Motor neuron (in vitro differentiated cells): ENCODE data around the gene DPY19L2. TPM values are rescaled to one million over a fixed set of nuclear protein-coding genes. Genes with fewer than 3 reads are reported as not detected.
A peak's percentile ranks its signal among the peaks of the same experiment; 100 is the strongest.
"Not testable (repeated sequence)": the region's sequence is repeated elsewhere in the genome, so short reads cannot be mapped to it uniquely, and the experiment has no call there.

ENCODE experiments used
- ATAC-seq, 8 experiments: fragments of 200-7000 bp; cut with Tn5 transposase; replicated peaks in 6 of 8; 2 replicates each; pipeline ENCODE4 v1.8.0; 2021; ENCODE audit warnings: mild to moderate bottlenecking in 8 of 8, moderate library complexity in 8 of 8
- H3K27ac ChIP-seq, 2 donors: fragments of 250-450 bp; sonication (Bioruptor Pico); 2 replicates each; pipeline ENCODE4 v1.9.0; 2021; ENCODE audit warnings: antibody characterized with exemption in 2 of 2, mild to moderate bottlenecking in 2 of 2, moderate library complexity in 1 of 2
- H3K4me1 ChIP-seq, 2 donors: fragments of 250-450 bp; sonication (Bioruptor Pico); replicated peaks in 1 of 2; 2 replicates each; pipeline ENCODE4 v1.6.1; 2021; ENCODE audit warnings: antibody characterized with exemption in 2 of 2, mild to moderate bottlenecking in 2 of 2, moderate library complexity in 1 of 2
- H3K4me3 ChIP-seq, 5 donors: fragments of 250-450 bp; sonication (Bioruptor Pico); 2 replicates each; pipeline ENCODE4 v1.9.0; 2021; ENCODE audit warnings: antibody characterized with exemption in 5 of 5, mild to moderate bottlenecking in 5 of 5, moderate library complexity in 4 of 5
- WGBS, 10 experiments: fragments of 450-650 bp; shearing (Covaris generic); methylation state at CpG; one replicate each; pipeline ENCODE4 v1.0.0; 2022; 5-methylcytosine and 5-hydroxymethylcytosine counted together
- in situ Hi-C, 9 experiments: fragments of 400-800 bp; cut with MboI; loops; one replicate each; pipeline ENCODE4 v1.15.0; 2021; ENCODE audit warnings: low sequenced_read_pairs in 9 of 9, low pct_unique_long_range_greater_than_20kb in 2 of 9; ENCODE audit not compliant: unreplicated experiment in 9 of 9
- total RNA-seq, 8 experiments: library from RNA; unstranded; fragments of 300-600 nt; gene quantifications; 2 replicates each; pipeline versions ENCODE4 v1.2.3 to v1.2.4, GENCODE V29; 2022

DPY19L2 gene
- total RNA-seq = 10 to 100 TPM in 5 of 8 experiments, 1 to 10 TPM in 3; 1.7 to 22.8 (median 14.7) TPM

- H3K4me1 ChIP-seq = peaks cover 6 to 8% of the 10 kb centered on the region in 2 donors
- peak within 1 kb of the TSS; percentile 14 to 72 for H3K27ac ChIP-seq
- peak; percentile 78 to 97 (median 92) for ATAC-seq
- WGBS, 10 experiments = 0 to 10% (median 2%) methylated on average over 2 to 15 of the region's 56 CpGs; no CpG with 5 or more reads in 5 of the 10 experiments
- H3K4me3 ChIP-seq = peak within 1 kb of the TSS; percentile 53 to 94 (median 80)
- in situ Hi-C loops = loop anchor here in 1 of 9 experiments (25.0 kb wide), 1 partner anchor 256 kb away; no protein-coding TSS in a partner anchor
Measured at GRCh38 chr12:63668028-63668799, at the start of gene DPY19L2. Gene DPY19L2, minus strand, starts transcription at chr12:63668493. Its CDS starts 100 bp downstream, at chr12:63668393.

- H3K4me1 ChIP-seq, in situ Hi-C loops, H3K27ac ChIP-seq, H3K4me3 ChIP-seq, ATAC-seq: not testable (repeated sequence)
- 20 to 100% (median 75%) methylated on average over 1 to 4 of the region's 4 CpGs; no CpG with 5 or more reads in 3 of the 10 experiments for WGBS, 10 experiments
Measured at GRCh38 chr12:63716891-63717290, 48.6 kb upstream of the DPY19L2 start.

GRCh38 chr12:63715107-63715625 lies 46.9 kb upstream of the DPY19L2 start:
- in situ Hi-C loops, ATAC-seq, H3K4me3 ChIP-seq, H3K4me1 ChIP-seq, H3K27ac ChIP-seq: not testable (repeated sequence)
- 37 to 100% (median 64%) methylated on average over 1 to 3 of the region's 3 CpGs; no CpG with 5 or more reads in 4 of the 10 experiments for WGBS, 10 experiments

- in situ Hi-C loops, H3K27ac ChIP-seq, H3K4me3 ChIP-seq, H3K4me1 ChIP-seq, ATAC-seq: not testable (repeated sequence)
- WGBS, 10 experiments = 29 to 100% (median 75%) methylated on average over 1 of the region's 1 CpG; no CpG with 5 or more reads in 4 of the 10 experiments
Measured at GRCh38 chr12:63714409-63714808, 46.1 kb upstream of the DPY19L2 start.

GRCh38 chr12:63713681-63714075 lies 45.4 kb upstream of the DPY19L2 start:
- WGBS, 10 experiments = 17 to 80% (median 33%) methylated on average over 1 of the region's 2 CpGs; no CpG with 5 or more reads in 7 of the 10 experiments
- H3K4me3 ChIP-seq, in situ Hi-C loops, ATAC-seq, H3K27ac ChIP-seq, H3K4me1 ChIP-seq: not testable (repeated sequence)

- not testable (repeated sequence) for ATAC-seq, H3K4me1 ChIP-seq
- WGBS, 10 experiments = no CpG with 5 or more reads among the region's 1 CpG
Measured at GRCh38 chr12:63712979-63713680, 44.8 kb upstream of the DPY19L2 start.

GRCh38 chr12:63712376-63712974 lies 44.2 kb upstream of the DPY19L2 start:
- H3K4me1 ChIP-seq, H3K4me3 ChIP-seq, in situ Hi-C loops, H3K27ac ChIP-seq, ATAC-seq: not testable (repeated sequence)
- WGBS, 10 experiments = 25 to 100% (median 100%) methylated on average over 1 to 2 of the region's 2 CpGs; no CpG with 5 or more reads in 1 of the 10 experiments

More at GRCh38 chr12:63712979-63713680, 44.8 kb upstream of the DPY19L2 start:
- H3K27ac ChIP-seq, H3K4me3 ChIP-seq, in situ Hi-C loops: not testable (repeated sequence)

- peak in 1 of 8 experiments; percentile 27 for ATAC-seq
- in situ Hi-C loops = not testable (repeated sequence)
- 17 to 100% (median 80%) methylated on average over 1 to 2 of the region's 2 CpGs; no CpG with 5 or more reads in 3 of the 10 experiments for WGBS, 10 experiments
Measured at GRCh38 chr12:63711339-63711738, 43.0 kb upstream of the DPY19L2 start.

GRCh38 chr12:63706336-63706735 lies 38.0 kb upstream of the DPY19L2 start:
- Histone ChIP-seq H3K4me3 (no peak overlapping the region), H3K27ac (no peak overlapping the region), H3K4me1 (no peaks in the 10 kb centered on the region)
- 53 to 100% (median 80%) methylated on average over 1 to 3 of the region's 3 CpGs; no CpG with 5 or more reads in 5 of the 10 experiments for WGBS, 10 experiments
- no peak for ATAC-seq
- in situ Hi-C loops = no loop called here

More at GRCh38 chr12:63711339-63711738, 43.0 kb upstream of the DPY19L2 start:
- H3K4me3 ChIP-seq, H3K27ac ChIP-seq, H3K4me1 ChIP-seq: not testable (repeated sequence)

GRCh38 chr12:63699678-63700382 lies 31.5 kb upstream of the DPY19L2 start:
- ATAC-seq, H3K27ac ChIP-seq, H3K4me3 ChIP-seq, in situ Hi-C loops, H3K4me1 ChIP-seq: not testable (repeated sequence)
- 17 to 100% (median 80%) methylated on average over 1 to 3 of the region's 3 CpGs; no CpG with 5 or more reads in 3 of the 10 experiments for WGBS, 10 experiments

- in situ Hi-C loops, H3K27ac ChIP-seq, H3K4me3 ChIP-seq, ATAC-seq, H3K4me1 ChIP-seq: not testable (repeated sequence)
- no CpG with 5 or more reads among the region's 2 CpGs for WGBS, 10 experiments
Measured at GRCh38 chr12:63699011-63699410, 30.7 kb upstream of the DPY19L2 start.

GRCh38 chr12:63690837-63691236 lies 22.5 kb upstream of the DPY19L2 start:
- WGBS, 10 experiments = 0 to 100% (median 66%) methylated on average over 1 to 2 of the region's 2 CpGs; no CpG with 5 or more reads in 4 of the 10 experiments
- ATAC-seq = peak in 3 of 8 experiments; percentile 50 to 89 (median 59)
- H3K4me1 ChIP-seq, H3K27ac ChIP-seq, in situ Hi-C loops, H3K4me3 ChIP-seq: not testable (repeated sequence)
